NCI-H69 (cell line): Measurements from ENCODE around the gene PRAMEF9.
"Not testable (repeated sequence)": the region's sequence is repeated elsewhere in the genome, so short reads cannot be mapped to it uniquely, and the experiment has no call there.

Experiments
- DNase-seq: peaks from one replicate; lab custom pipeline; 2025; lab: John Stamatoyannopoulos, UW

PRAMEF9 gene

DNA sequence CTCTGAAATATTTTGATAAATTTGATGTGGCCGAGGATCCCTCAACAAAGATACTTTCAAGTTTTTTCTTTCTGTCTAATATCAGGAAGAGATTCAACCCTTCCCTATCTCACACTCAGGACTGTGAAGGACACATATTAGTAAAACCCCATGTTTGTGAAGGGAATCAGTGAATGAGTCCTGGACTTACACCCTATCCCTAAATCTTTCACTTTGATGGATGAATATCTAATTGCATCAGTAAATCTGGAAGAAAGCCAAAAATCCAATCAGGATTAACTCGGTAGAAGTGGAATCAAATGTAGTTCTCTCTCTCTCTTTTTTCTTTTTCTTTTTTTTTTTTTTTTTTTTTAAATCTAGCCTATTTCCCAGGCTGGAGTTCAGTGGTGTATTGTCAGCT, at the start of gene PRAMEF9:
TSS of gene PRAMEF9 (plus strand) at position 301 of the 400 bp plus-strand sequence. CDS start 3,433 bp downstream, outside the sequence.
- DNase-seq: not testable (repeated sequence)

DNA sequence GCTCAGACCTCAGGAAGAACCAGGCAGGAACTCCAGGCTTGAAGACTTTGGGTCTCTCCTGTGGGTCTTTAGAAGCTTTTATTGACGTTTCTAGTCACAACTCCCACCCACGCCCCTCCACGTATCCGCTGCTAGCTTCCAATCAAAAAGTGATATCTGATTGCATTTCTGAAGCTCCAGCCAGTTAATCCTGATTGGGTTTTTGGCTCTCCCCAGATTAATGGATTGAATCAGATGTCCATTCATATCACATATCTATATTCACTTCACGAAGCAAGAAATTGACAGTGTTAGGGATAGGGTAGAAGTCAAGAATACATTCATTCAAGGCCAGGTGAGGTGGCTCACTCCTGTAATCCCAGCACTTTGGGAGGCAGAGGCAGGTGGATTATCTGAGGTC, 15.7 kb upstream of the PRAMEF9 start, which contains the start of gene PRAMEF26:
TSS of gene PRAMEF26 (minus strand) at position 101 of the 400 bp plus-strand sequence. CDS start 2,914 bp downstream, outside the sequence.
- not testable (repeated sequence) for DNase-seq

DNA sequence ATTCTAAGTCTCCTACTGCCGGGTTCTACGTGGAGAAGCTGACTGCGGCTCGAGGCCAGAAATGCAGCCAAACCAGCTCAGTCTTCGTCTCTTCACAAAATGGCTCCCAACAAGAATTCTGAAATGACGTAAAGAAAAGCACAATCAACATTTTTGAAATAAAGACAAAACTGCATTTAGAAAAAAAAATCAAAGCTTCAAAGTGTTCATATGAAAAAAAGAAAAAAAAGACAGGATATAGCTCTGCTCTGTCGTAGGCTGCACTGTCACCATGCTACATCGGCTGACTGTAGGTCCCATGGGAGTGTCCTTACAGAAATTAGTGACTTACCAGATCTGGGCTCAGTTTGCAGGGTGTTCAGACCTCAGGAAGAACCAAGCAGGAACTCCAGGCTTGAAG, 6.1 kb upstream of the PRAMEF9 start, which contains the start of gene HNRNPCL4:
TSS of gene HNRNPCL4 (minus strand) at position 101 of the 400 bp plus-strand sequence. CDS start 164 bp downstream, outside the sequence.
- not testable (repeated sequence) for DNase-seq

DNA sequence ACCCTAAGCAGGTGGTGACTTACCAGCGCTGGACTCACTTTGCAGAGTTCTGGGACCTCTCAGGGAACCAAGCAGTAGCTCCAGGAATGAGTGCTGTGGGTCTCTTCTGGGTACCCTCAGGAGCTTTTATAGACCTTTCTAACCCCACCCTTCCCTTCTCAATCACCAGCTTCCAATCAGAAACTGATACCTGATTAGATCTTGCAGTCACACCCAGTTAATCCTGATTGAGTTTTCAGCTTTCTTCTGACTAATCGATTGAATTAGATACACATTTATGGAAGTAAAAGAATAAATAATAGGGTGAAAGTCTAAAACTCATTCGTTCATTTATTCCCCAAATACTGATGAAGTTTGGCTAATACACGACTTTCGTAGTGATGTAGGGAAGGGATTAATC, 29.7 kb downstream of the PRAMEF9 start, which contains the start of gene PRAMEF13:
TSS of gene PRAMEF13 (minus strand) at position 101 of the 400 bp plus-strand sequence. CDS start 1,820 bp downstream, outside the sequence.
- DNase-seq: not testable (repeated sequence)

DNA sequence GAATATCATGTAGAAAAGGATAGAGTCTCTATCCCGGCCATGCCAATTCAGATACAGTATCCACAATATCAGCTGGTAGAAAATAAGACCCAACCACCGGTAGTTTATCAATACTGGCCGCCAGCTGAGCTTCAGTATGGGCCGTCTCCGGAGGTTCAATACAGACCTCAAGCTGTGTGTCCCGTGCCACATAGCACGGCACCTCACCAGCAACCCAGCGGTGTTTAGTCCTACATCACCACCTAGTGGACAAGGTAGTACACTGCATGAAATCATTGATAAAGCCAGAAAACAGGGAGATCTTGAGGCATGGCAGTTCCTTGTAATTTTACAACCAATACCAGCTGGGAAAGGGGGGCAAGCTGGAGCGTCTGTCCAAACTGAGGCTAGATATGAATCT, 37.1 kb downstream of the PRAMEF9 start:
- DNase-seq: not testable (repeated sequence)

DNA sequence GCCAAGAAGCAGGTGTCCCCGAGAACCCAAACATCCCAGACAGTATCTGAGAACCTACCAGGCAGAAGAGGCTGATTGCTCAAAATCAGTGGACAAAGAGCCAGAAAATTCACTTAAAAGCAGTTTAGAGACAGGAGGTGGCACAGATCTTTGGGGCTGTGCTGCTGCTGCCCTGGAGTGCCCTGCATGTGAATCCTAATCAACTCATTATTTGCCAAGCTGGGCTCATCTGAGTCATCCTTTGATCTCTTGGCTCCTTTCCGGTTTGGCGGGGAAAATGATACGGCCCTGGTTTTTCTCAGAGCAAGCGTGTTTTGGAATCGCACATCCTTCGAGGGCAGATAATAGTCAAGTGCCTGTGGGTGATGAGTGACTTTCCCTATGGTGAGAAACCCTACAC, 45.0 kb downstream of the PRAMEF9 start:
- not testable (repeated sequence) for DNase-seq

DNA sequence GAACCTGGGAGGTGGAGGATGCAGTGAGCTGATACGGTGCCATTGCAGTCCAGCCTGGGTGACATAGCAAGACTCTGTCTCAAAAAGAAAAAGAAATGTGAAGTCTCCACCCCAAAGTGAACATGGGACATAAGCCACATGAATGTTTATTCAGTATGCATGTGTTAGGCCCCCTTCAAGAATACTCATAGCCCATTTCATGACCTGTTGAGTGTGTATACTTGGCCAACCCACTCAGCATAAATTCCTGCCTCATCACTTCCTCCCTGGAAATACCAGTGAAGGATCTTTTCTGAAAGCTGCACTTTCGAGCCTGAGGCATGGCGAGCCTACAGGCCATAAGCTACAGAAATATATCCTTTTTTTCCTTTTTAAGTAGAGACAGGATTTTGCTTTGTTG, 47.6 kb downstream of the PRAMEF9 start:
- not testable (repeated sequence) for DNase-seq

DNA sequence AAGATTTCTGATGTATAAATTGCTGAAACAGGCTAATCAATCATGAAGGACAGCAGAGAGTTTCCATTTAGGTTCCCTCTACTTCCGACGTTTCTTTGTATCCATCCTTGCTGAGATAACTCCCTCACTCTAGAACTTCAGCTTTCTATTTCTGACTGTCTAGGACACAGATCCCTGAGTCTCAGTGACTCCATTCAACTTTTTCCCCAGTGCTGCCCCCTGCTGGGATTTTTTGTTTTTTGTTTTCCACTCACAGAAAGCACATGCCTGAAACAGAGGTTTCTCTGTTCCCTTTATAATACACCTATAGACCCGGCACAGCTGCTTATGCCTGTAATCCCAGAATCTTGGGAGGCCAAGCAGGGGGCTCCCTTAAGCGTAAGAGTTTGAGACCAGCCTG, 51.1 kb downstream of the PRAMEF9 start:
- not testable (repeated sequence) for DNase-seq

DNA sequence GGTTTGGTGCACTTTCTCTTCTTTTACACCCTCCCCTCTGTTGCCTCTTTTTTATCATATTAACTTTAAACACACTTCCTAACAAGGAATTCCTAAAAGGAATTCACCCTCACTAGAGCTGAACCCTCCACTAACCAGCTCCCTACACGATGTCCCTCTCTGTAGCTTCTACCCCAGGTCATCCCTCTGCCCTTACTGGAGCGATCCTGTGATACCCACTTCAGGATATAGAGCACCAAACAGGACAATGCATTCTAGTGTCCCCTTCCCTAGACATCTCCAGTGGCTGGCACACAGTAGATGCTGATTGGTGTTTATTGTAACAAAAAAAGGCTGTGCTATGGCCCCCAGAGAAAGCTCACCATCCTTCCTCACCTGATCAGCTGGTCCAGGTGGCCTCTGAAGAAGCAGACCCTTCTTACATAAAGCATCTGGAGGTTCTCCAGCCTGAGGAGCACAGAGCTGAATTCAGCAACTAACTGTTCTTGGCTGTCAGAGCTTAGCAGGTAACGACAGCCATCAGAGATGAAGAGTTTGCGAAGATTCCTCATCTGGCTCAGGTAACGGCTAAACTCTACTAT, 52.9 kb downstream of the PRAMEF9 start:
- no peak for DNase-seq

DNA sequence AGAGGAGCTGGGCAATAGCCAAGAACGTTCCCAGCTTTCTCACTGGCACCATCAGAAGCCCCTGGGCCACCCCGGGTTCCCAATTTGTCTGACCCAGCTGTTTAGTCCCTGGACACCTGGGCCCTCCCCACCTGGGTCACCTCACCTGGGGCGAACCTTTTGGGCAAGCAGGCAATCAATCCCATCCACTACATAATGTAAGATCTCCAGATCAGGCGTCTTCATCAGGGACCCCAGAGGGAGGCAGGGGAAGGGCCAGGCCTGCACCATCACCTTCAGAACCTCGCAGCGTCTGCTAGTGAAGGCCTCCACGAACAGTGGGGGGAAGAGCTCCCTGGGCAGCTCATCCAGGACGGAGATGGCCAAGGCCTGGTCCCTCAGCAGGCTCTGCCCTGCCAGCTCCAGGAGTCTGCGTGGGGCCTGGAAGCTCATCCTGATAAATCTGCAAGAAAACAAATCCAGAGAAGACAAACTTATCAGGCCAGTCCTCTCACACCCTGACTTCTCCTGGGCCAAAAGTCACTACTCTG, 54.1 kb downstream of the PRAMEF9 start, which contains the start of gene PRAMEF18:
TSS of gene PRAMEF18 (minus strand) at position 480 of the 530 bp plus-strand sequence. CDS start at position 432, 48 bp downstream.
- DNase-seq: not testable (repeated sequence)

DNA sequence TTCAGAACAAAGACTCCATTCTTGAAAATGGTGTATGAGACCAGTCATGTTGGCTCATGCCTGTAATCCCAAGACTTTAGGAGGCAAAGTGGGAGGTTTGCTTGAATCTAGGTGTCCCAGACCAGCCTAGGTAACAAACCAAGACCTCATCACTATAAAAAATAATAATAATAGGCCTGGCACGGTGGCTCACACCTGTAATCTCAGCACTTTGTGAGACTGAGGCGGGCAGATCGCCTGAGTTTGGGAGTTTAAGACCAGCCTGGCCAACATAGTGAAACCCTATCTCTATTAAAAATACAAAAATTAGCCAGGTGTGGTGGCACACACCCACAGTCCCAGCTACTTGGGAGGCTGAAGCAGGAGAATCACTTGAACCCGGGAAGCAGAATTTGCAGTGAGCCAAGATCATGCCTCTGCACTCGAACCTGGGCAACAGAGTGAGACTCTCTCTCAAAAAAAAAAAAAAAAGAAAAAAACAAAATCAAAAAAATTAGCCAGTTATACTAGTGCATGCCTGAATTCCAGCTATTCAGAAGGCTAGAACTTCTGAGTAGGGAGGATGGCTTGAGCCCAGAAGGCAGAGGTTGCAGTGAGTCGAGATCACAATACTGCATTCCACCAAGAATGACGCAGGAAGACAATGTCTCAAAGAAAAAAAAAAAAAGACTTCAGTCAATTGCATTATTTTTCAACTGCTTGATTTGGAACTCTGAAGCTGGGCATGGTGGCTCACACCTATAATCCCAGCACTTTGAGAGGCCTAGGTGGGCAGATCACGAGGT, 55.8 kb downstream of the PRAMEF9 start:
- not testable (repeated sequence) for DNase-seq

DNA sequence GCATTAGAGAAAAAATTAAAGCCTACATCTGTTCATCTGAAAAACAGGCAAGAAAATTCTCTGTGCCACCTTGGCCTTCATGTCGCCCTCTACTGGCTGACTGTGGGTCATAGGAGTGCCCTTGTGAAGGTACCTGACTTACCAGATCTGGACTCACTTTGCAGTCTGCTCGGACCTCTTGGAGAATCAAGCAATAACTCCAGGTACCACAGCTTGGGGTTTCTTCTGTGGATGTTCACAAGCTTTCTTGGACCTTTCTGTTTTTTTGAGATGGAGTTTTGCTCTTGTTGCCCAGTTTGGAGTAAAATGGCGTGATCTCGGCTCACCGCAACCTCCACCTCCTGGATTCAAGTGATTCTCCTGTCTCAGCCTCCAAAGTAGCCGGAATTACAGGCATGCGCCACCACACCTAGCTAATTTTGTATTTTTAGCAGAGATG, 56.7 kb downstream of the PRAMEF9 start:
- peak; percentile 36 for DNase-seq
